Measurements from ENCODE around the gene HOXD12.

The HOXD12 gene

GRCh38 chr2:176126929-176127773 lies 27.6 kb downstream of the HOXD12 start:
- no peaks in the 10 kb centered on the region for H3K9me3 Mint-ChIP-seq
- DNase-seq (peak in 1 of 2 donors; percentile 58), ATAC-seq (no peak)
- H3K27me3 Mint-ChIP-seq: peaks cover 96% of the 10 kb centered on the region
- no peak overlapping the region for H3K27ac Mint-ChIP-seq
- H3K4me1 Mint-ChIP-seq: peaks cover 45% of the 10 kb centered on the region
- no peak overlapping the region for H3K4me3 Mint-ChIP-seq

- Mint-ChIP-seq H3K4me3 (no peak overlapping the region), H3K4me1 (peaks cover 51% of the 10 kb centered on the region), H3K27me3 (peaks cover 96% of the 10 kb centered on the region), H3K27ac (no peak overlapping the region), H3K9me3 (no peaks in the 10 kb centered on the region)
- DNase-seq (no peak), ATAC-seq (no peak)
Observed at GRCh38 chr2:176127774-176128072, 28.1 kb downstream of the HOXD12 start.

DNA sequence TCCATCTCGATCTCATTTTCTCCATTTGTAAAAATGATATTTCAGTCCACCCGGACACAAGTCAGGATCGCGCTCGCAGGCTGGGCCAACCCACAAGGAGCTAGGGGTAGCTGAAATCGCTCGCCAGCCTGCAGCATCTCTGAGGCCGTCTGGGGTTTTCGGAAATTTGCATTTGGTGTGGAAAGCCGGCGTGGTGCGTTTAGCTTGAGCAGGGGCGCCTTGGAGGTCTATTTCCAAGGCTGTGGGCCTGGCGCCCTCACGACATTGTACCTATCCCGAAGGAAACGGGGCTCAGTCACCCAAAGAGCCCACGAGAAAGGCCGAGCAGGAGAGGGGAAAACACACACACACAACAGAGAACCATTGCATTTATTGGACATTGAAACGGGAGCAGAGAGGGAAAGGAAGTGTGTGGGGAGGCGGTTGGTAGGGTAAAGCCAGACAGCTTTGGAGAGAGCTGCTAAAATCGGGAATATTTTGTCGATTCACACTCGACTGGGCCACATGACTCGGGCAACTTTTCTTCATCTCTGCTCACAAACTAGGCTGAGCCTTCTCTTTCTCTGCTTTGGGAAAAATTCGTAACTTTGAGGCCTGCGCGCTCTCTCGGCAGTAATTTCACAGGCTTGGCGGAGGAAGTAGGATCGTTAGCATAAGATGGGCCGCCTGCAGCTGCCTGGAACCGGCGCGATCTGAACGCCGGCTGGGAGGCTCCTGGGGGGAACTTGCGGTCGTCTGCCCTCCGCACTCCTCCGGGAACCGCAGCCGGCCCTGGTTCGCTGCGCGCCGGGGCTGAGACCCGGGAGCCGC lies 28.8 kb downstream of the HOXD12 start:
- Mint-ChIP-seq H3K4me3 (peak overlapping the region; percentile 41 to 58), H3K4me1 (peaks cover 51% of the 10 kb centered on the region), H3K27ac (peak overlapping the region; percentile 61 to 67), H3K9me3 (no peaks in the 10 kb centered on the region), H3K27me3 (peaks cover 96% of the 10 kb centered on the region)
- DNase-seq (peak in 1 of 2 donors; percentile 9), ATAC-seq (no peak)

- H3K27ac Mint-ChIP-seq: peak within 1 kb of the TSS; percentile 61 to 67
- no peaks in the 10 kb centered on the region for H3K9me3 Mint-ChIP-seq
- peaks cover 96% of the 10 kb centered on the region for H3K27me3 Mint-ChIP-seq
- H3K4me1 Mint-ChIP-seq: peaks cover 43% of the 10 kb centered on the region
- DNase-seq: peak in 1 of 2 donors; percentile 35
- peak within 1 kb of the TSS; percentile 63 to 70 for H3K4me3 Mint-ChIP-seq
- peak; percentile 43 for ATAC-seq
Observed at GRCh38 chr2:176128982-176129796, 29.6 kb downstream of the HOXD12 start, which contains the start of gene HOXD8. TSS of gene HOXD8 (plus strand) at chr2:176129705. CDS start at chr2:176130367, 662 bp downstream.

DNA sequence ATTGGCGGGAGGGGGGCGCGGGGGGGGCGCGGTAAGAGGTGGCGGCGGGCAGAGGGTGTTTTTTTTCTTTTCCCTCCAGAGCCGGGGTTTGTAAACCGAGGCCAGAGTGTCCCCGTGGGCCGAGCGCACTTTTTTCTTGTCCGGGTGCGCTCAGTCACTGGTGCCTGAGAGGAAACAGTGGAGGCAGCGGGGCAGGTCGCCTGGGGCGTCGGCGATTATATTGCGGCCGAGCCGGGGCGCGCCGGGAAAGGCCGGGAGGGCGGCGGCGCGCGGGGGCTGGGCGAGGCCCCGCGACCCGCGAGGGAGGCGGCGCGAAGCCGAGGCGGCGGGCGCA lies 30.2 kb downstream of the HOXD12 start:
- H3K9me3 Mint-ChIP-seq: no peaks in the 10 kb centered on the region
- H3K27ac Mint-ChIP-seq: no peak overlapping the region
- peaks cover 40% of the 10 kb centered on the region for H3K4me1 Mint-ChIP-seq
- peak in 1 of 2 donors; percentile 11 for DNase-seq
- ATAC-seq: peak; percentile 21
- peak overlapping the region; percentile 41 to 63 for H3K4me3 Mint-ChIP-seq
- peaks cover 96% of the 10 kb centered on the region for H3K27me3 Mint-ChIP-seq

- peak overlapping the region; percentile 45 to 70 for H3K4me3 Mint-ChIP-seq
- peaks cover 96% of the 10 kb centered on the region for H3K27me3 Mint-ChIP-seq
- H3K27ac Mint-ChIP-seq: peak overlapping the region in 1 of 2 donors; percentile 74
- peaks cover 43% of the 10 kb centered on the region for H3K4me1 Mint-ChIP-seq
- H3K9me3 Mint-ChIP-seq: no peaks in the 10 kb centered on the region
- DNase-seq (no peak), ATAC-seq (peak; percentile 55)
Observed at GRCh38 chr2:176130147-176130956, 30.8 kb downstream of the HOXD12 start.

GRCh38 chr2:176130957-176131847 lies 31.6 kb downstream of the HOXD12 start:
- Mint-ChIP-seq H3K4me3 (peak overlapping the region; percentile 45 to 57), H3K27ac (peak overlapping the region in 1 of 2 donors; percentile 54), H3K4me1 (peaks cover 52% of the 10 kb centered on the region), H3K27me3 (peaks cover 96% of the 10 kb centered on the region), H3K9me3 (no peaks in the 10 kb centered on the region)
- DNase-seq (no peak), ATAC-seq (no peak)

GRCh38 chr2:176131848-176132158 lies 32.2 kb downstream of the HOXD12 start:
- peaks cover 52% of the 10 kb centered on the region for H3K4me1 Mint-ChIP-seq
- H3K9me3 Mint-ChIP-seq: no peaks in the 10 kb centered on the region
- H3K27me3 Mint-ChIP-seq: peaks cover 96% of the 10 kb centered on the region
- H3K27ac Mint-ChIP-seq: peak overlapping the region in 1 of 2 donors; percentile 6
- ATAC-seq (no peak), DNase-seq (no peak)
- H3K4me3 Mint-ChIP-seq: peak overlapping the region; percentile 72 to 73

- Mint-ChIP-seq H3K27me3 (peaks cover 96% of the 10 kb centered on the region), H3K27ac (peak overlapping the region in 1 of 2 donors; percentile 63), H3K4me1 (peaks cover 50% of the 10 kb centered on the region), H3K9me3 (no peaks in the 10 kb centered on the region), H3K4me3 (peak overlapping the region; percentile 72 to 73)
- ATAC-seq: no peak
- DNase-seq: no peak
Observed at GRCh38 chr2:176132205-176133171, 32.9 kb downstream of the HOXD12 start.

GRCh38 chr2:176133389-176133788 lies 33.8 kb downstream of the HOXD12 start:
- H3K9me3 Mint-ChIP-seq: peaks cover 0 to 3% of the 10 kb centered on the region in 2 donors
- ATAC-seq: no peak

DNA sequence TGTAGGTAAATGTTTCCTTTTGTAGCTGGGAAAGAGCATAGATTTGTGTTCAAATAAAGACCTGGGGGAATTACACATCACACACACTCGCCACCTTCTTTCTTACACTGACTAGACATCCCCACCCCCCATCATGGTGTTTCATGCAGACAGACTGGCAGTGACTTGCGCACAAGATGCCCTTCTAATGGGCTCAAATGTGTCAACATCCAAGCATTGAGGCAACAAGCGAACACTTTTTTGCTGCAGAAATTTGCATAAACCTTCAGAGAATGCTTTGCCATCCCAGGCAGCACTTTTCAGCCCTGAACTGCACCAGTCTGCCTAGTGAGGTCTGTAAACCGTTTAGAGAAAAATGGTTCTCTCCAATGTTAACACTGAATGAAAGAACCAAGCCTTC lies 34.4 kb downstream of the HOXD12 start:
- ATAC-seq: no peak
- H3K4me1 Mint-ChIP-seq: peaks cover 43% of the 10 kb centered on the region
- H3K27me3 Mint-ChIP-seq: peaks cover 96% of the 10 kb centered on the region
- H3K27ac Mint-ChIP-seq: no peak overlapping the region
- H3K4me3 Mint-ChIP-seq: no peak overlapping the region
- no peak for DNase-seq
- peaks cover 0 to 6% of the 10 kb centered on the region in 2 donors for H3K9me3 Mint-ChIP-seq

More at GRCh38 chr2:176133389-176133788, 33.8 kb downstream of the HOXD12 start:
- Mint-ChIP-seq H3K4me3 (no peak overlapping the region), H3K4me1 (peaks cover 43% of the 10 kb centered on the region), H3K27ac (no peak overlapping the region), H3K27me3 (peaks cover 96% of the 10 kb centered on the region)
- no peak for DNase-seq

GRCh38 chr2:176135035-176135440 lies 35.4 kb downstream of the HOXD12 start:
- Mint-ChIP-seq H3K9me3 (peaks cover 0 to 6% of the 10 kb centered on the region in 2 donors), H3K27me3 (peaks cover 97% of the 10 kb centered on the region), H3K27ac (no peak overlapping the region), H3K4me1 (peaks cover 49% of the 10 kb centered on the region), H3K4me3 (no peak overlapping the region)
- DNase-seq (no peak), ATAC-seq (no peak)
